Retina (tissue), 1 donor: ENCODE measurements around the gene RIIAD1.
"Not testable (repeated sequence)": the region's sequence is repeated elsewhere in the genome, so short reads cannot be mapped to it uniquely, and the experiment has no call there.

Experiments
- DNase-seq: peaks from one replicate; pipeline ENCODE4 v3.0.0-alpha.2; 2016

RIIAD1 gene

GRCh38 chr1:151737026-151737425 lies 15.7 kb downstream of the RIIAD1 start:
- DNase-seq: no peak

DNA sequence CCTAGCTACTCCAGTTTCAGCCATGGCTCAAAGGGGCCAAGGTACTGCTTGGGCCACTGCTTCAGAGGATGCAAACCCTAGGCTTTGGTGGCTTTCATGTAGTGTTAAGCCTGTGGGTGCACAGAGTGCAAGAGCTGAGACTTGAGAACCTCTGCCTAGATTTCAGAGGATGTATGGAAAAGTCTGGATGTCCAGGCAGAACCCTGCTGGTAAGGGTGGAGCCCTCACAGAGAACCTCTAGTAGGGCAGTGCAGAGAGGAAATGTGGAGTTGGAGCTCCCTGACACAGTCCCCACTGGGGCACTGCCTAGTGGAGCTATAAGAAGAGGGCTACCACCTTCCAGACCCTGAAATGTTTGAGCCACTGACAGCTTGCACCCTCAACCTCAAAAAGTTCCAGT lies 16.2 kb downstream of the RIIAD1 start:
- DNase-seq: no peak

GRCh38 chr1:151739590-151740355 lies 18.5 kb downstream of the RIIAD1 start:
- no peak for DNase-seq

DNA sequence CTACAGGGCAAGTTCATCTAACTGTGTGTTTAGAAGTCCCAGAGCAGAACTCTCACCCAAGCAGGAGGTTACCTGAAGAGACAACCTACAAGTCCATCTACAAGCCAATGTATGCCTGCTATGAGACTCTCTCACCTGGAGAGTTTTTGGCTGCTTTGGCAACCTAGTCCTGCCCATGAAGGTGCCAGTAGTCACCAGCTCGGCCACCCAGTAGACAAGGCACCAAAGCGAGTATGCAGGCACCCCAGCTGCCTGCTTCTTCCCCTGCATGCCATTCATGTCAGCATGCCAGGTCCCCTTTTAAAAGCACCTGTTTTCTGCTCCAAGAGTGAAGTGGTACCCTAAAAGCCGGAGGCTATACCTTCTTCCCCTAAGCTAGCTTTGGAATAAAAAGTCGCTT lies 20.2 kb downstream of the RIIAD1 start:
- no peak for DNase-seq

DNA sequence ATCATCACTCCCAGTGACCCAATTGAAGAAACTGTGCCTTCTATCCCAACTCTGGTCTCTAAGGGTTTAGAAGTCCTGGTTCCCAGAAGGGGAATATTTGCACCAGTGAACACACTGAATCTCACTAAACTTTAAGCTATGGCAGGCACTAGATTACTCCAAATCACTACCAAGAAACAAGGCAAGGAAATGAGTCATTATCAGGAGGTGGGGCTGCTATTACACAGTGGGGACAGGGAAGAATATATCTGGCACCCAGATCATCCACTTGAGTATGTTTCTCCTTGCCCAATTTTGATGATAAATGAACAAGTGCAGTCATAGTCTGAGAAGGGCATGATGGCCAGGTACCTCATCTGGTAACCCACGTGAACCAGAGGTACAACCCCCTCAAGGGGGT lies 35.0 kb downstream of the RIIAD1 start:
- no peak for DNase-seq

DNA sequence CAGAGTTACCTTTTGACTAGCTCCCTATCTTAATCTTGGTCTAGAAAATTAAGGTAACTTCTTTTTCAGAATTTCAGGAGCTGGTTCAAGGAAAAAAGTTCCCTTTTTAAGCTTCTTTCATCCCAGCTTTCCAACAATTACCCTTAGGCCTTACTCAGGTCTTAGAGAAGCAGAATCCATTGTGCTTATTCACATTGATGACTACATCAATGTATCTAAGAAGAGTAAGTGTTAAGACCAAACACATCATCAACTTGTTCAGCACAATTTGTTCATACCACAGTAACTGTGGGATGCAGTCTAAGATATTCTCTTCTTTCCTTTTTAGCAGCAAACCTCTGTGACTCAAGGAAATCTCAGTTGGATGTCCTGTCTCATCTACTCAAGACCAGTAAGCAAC lies 37.9 kb downstream of the RIIAD1 start:
- no peak for DNase-seq

DNA sequence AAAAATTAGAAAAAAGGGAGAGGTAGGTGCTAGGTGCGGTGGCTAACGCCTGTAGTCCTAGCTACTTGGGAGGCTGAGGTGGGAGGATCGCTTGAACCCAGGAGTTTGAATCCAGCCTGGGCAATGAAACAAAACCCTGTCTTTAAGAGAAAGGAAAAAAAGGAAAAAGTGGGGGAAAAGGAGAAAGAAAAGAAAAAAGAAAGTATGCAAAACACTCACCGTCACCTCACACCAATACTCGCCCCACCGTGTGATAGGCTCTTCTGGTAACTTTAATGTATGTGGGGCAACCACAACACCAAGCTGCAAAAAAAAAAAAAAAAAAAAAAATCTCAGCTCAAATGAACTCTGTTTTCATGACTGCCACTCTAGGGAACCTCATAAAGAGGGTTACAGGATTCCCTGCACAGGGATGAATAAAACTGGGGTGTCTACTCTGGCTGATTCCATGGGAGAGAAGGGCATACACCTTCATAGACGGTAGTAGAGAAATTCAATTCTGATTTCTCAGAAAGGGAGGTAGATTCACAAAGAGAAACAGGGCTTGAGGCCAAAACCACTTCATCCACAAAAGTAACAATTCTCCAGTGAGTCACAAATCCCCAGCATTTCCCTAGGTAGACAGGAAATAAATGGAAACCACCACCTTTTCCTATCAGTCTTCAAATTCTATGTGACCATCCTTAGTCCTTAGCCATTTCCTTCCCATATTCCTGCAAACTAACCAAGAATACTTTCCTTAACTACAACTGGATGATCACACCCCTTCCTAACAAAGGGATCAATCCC lies 39.5 kb downstream of the RIIAD1 start:
- DNase-seq: no peak

- peak; percentile 93 for DNase-seq
Measured at GRCh38 chr1:151762941-151763921, 41.9 kb downstream of the RIIAD1 start, which contains the start of gene MRPL9. Gene MRPL9 (minus strand): TSS chr1:151763496. CDS start chr1:151763479, 17 bp downstream.

- no peak for DNase-seq
Measured at GRCh38 chr1:151763990-151764389, 42.7 kb downstream of the RIIAD1 start.

DNA sequence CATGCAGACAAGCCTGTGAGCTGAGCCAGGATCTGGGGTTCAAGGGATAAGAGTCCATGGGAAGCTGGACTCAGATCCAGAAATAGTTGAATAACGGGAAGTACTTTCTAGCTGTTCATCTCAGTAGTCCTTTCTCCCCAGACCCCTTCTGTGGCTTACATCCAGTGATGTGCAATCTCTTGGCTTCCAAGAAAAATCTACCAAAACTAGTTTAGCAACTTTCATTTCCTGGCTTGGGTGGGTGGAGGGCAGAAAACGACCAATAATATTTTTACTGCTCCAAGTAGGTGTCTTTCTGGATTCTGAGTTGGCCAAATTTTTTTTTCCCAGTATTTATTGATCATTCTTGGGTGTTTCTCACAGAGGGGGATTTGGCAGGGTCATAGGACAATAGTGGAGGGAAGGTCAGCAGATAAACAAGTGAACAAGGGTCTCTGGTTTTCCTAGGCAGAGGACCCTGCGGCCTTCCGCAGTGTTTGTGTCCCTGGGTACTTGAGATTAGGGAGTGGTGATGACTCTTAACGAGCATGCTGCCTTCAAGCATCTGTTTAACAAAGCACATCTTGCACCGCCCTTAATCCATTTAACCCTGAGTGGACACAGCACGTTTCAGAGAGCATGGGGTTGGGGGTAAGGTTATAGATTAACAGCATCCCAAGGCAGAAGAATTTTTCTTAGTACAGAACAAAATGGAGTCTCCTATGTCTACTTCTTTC lies 47.2 kb downstream of the RIIAD1 start:
- not testable (repeated sequence) for DNase-seq

- not testable (repeated sequence) for DNase-seq
Measured at GRCh38 chr1:151769270-151769669, 47.9 kb downstream of the RIIAD1 start.

GRCh38 chr1:151773702-151774101 lies 52.4 kb downstream of the RIIAD1 start:
- DNase-seq: no peak

GRCh38 chr1:151774256-151774922 lies 53.1 kb downstream of the RIIAD1 start:
- no peak for DNase-seq

GRCh38 chr1:151775894-151776664 lies 54.8 kb downstream of the RIIAD1 start:
- DNase-seq: no peak

DNA sequence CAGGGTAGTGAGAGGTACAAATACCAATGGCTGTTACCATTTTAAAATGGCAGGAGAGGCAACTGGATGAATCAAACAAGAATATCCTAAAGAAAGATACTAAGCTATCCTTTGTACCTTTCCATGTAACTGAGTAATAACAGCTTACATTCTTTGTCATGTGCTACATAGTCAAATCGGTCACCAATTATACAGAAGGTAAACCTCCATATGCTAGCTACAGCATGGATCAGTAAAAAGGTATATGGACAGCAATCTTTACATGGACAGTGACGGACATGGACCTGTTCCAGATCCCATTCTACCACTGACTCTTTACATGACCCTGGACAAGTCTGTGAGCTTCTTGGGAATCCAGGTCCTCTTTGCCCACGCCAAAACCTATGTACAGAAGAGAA lies 55.3 kb downstream of the RIIAD1 start:
- DNase-seq: no peak

DNA sequence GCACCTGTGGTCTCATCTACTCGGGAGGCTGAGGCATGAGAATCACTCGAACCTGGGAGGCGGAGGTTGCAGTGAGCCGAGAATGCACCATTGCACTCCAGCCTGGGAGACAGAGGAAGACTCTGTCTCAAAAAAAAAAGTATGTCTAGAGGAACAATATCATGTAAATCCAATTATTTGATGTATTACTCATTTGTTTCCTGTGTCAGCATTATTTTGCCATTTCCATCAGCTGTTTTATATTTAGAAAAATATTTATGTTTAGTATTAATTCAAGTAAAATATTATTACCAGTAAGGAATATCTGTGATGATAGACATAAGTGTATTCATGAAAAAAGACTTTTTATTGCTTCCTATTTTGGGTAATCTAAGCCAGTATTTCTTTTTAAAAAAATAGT lies 56.0 kb downstream of the RIIAD1 start:
- no peak for DNase-seq
